ENCODE results near the gene CEP72.
"Not testable (repeated sequence)": the region's sequence is repeated elsewhere in the genome, so short reads cannot be mapped to it uniquely, and the experiment has no call there.

Gene CEP72

DNA sequence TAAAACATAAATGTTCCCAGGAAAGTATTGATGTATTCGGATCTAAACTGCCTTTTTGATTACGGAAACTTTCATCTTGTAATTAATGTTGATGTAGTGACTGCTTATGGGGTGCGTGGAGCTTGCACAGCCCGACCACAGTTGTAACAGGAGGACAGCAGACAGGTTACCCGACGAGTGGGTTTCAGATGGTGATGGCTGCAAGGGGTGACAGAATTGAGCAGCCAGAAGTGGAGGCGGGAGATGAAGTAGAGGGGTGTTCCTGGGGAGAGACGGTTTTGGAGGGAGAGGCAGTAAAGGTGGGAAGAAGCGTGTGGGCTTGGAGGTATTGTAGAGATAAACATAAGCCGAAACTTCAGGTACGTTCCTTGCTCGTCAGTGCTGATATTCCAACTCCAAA lies 5.8 kb downstream of the CEP72 start:
- DNase-seq (ENCODE audit: low spot score), result no peak

DNA sequence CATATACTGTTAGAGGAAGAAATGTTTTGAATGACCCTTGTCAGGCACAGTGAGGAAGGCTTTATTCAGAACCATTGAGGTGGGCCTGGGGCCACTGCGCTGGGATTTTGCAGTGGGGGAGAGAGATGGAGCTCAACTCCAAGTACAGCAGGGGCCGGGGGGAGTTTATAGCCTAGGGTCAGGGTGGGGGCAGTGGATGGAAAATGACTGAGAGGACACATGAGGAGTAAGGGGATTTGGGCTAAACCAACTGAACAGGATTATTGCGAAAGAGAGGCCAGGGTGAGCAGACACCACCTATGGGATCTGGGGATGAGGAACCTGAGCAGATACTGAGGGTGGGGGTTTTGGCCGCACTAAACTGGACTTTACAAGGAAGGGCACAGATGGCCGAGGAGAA lies 6.3 kb downstream of the CEP72 start:
- DNase-seq (ENCODE audit: low spot score), result no peak

DNA sequence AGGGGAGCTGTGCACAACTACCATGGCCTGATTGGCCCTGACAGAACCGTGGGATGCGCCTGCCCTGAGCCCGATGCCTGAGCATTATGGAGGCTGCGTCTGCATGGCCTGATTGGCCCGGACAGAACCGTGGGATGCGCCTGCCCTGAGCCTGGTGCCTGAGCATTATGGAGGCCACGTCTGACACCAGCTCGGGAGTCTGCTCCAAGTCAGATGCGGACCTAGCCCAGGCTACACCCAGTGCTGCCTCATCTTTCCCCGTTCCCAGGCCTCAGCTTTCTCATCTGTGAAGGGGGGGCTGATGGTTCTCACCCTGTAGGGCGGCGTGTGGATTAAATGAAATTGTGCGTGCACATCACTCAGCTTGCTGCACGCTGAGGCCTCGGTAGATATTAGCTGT lies 7.3 kb downstream of the CEP72 start:
- DNase-seq (ENCODE audit: low spot score), result no peak

DNA sequence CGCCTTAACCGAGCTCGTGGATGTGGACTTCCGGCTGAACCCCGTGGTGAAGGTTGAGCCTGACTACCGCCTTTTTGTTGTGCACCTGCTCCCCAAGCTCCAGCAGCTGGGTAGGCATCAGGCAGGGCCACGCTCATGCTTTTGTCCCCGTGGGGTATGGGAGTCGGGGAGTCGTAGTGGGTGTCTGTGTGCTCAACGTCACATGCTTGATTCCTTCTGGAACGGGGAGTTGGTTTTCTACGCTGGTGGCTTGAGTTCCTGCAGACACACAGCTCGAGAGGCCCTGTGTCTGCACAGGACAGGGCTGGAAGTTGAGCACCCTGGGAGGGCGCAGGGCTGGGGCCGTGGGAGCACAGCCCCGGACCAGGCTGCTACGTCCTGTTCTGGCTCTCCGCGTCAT lies 8.0 kb downstream of the CEP72 start:
- DNase-seq (ENCODE audit: low spot score), result no peak

DNA sequence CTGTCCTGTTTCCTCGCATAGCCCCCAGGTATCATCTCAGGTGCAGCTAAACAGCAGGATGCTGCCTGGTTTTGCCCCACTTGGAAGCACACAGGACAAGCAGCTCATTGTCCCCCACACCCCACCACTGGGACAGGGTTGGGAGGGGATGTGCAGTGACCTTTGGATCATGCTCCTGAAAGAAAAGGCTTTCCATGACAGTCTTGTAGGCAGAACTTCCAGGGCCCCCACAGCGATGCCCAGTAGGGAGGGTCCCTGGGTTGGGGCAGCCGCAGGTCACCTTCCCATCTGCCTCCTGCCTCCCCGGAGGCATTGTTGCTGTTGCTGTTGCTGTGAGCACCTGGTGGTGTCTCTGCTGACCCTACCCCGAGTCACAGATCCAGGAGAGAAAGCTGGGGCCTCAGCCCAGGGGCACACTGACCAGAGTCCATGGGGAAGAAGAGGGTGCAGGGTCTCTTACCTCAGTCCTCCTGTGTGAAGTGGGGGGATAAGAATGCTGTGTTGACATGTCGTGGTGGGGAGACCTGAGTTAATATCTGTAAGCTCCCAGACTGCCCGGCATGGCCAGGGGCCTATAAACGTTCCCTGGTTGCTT lies 8.5 kb downstream of the CEP72 start:
- DNase-seq (ENCODE audit: low spot score), result no peak

DNA sequence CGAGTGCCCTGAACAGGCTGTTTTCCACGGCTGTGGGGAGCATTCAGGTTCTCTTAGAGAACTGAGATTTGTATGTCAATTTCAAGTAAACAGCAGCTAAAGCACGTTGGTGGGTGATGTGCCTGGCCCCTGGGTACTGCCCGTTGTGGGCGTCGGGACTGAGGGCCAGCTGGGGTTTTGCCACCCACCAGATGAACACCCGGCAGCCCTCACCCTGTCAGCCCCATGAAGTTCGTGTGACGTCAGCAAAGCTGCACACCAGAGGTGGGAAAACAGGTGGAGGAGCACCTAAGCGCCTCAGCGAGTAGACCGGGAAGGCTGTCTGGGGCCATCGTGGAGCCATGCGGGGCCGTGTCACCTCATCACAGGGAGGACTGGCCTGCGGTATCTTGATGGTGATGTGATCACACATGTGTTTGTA lies 9.2 kb downstream of the CEP72 start:
- no peak for DNase-seq (ENCODE audit: low spot score)

DNA sequence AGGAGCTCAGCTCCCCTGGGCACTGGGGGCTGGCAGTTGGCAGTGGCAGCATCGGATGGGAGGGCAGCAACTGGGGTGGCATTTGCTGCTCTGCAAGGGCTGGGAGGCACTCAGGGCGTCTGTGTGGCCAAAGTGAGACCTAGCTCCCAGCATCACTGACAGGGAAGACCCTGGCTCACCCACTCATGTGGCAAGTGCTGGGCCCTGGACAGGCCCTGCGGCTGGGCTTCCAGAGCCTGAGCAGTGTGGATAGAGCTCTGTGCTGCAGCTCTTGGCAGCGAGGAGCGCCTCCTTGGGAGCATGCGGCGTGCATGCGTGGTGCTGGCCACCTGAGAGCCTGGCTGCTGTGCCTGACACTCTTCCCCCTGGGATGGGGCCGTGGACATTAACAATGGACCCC lies 10.2 kb downstream of the CEP72 start:
- DNase-seq (ENCODE audit: low spot score), result no peak

DNA sequence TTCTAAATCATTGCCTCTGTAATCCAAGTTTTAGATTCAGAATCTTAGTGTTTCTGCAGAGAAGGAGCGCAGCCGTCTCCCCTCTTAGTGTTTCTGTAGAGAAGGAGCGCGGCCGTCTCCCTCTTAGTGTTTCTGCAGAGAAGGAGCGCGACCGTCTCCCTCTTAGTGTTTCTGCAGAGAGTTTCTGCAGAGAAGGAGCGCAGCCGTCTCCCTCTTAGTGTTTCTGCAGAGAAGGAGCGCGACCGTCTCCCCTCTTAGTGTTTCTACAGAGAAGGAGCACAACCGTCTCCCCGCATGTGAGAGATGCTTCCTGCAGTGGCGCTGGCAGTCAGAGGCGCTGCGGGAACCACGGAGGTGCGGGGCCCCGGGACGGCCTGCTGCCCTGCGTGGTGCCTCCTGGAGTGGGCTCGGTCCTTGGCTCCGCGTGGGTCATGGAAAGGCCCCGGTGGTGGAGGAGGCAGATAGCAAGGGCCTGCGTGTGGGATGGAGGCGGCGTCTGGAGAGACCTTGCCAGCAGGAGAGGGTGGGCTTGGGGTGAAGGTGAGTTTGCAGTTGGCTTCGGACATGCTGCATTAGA lies 10.9 kb downstream of the CEP72 start:
- no peak for DNase-seq (ENCODE audit: low spot score)

DNA sequence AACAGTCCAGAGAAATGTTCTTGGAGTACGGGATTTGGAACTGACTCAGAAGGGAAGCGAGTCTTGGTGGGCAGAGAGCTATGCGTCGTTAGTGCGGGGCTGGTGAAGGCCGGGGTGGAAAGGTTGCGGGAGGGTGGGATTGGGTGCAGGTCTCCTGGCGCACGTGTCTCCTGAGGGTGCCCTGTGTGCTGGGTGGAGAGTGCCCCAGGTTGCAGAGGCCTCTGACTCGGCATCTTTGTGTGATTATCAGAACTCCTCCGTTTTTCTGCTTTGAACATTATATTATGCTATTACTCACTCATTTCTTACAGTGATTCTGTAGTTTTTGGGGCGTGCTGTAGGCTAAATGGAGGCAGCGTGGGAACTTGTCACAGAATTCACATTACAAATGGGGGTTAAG lies 11.4 kb downstream of the CEP72 start:
- DNase-seq (ENCODE audit: low spot score), result no peak

DNA sequence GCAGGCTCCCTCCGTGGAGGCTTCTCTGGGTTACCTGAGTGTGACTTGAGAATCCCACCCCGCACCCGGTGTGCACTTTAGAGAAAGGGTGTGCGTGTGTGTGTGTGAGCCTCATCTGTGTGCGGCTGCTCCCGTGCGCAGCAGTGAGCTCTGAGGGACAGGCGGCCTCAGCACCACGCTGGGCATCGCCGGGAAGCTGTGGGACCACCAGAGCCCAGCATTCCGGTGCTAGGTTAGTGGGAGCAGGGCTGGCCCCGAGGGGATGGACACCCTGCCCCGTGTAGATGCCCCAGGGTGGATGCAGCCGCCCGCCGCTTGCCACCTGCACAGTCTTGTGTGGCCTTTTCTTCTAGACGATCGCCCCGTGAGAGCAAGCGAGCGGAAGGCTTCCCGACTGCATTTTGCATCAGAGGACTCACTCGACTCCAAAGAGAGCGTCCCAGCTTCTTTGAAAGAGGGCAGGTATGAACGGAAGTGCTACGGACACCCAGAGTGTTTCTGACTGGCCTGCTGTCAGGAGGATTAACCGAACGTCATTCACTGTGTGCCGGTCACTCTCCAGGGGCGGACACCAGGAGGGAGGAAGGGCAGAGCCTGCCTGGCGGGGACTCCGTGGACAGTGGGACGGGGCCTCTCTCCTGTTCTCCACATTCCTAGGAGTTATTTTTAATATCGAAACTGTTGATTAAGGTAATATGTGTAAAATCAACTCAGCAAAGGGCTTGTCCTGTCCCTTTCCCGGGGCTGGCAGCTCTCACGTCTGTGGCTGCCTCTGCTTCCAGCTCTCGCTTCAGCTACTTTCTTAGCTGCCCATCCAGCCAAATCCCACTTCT lies 12.2 kb downstream of the CEP72 start:
- no peak for DNase-seq (ENCODE audit: low spot score)

DNA sequence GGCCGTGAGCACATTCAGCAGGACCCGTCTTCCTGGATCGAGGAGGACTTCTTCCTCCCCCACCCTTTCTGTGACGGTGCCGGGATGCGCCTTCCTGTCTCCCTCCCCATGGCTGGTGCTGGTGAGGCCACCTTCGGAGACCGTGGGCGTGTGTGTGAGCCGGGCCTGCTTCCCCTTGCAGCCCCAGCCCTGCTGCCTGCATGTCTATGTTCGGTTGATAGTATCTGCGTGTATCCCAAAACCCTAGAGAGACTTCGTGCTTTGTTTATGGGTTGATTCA lies 12.8 kb downstream of the CEP72 start:
- no peak for DNase-seq (ENCODE audit: low spot score)

DNA sequence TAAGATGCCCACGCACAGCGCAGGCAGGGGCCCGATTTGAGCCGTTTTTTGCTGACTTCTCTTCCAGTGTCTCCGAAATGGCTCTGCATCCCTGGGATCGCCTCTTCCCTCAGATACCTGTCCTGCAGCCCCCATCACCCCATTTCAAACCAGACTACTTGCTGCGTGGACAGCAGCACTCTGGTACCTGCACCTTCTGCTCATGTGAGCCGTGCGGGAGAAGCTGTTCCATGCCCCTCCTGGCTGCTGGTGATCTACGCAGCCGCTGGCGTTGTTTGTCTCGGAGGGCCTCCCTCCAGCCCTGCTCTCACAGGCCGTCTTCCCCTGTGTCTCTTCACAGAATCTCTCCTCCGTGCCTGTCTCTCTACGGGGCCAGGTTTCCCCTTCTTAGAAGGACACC lies 13.4 kb downstream of the CEP72 start:
- no peak for DNase-seq (ENCODE audit: low spot score)

DNA sequence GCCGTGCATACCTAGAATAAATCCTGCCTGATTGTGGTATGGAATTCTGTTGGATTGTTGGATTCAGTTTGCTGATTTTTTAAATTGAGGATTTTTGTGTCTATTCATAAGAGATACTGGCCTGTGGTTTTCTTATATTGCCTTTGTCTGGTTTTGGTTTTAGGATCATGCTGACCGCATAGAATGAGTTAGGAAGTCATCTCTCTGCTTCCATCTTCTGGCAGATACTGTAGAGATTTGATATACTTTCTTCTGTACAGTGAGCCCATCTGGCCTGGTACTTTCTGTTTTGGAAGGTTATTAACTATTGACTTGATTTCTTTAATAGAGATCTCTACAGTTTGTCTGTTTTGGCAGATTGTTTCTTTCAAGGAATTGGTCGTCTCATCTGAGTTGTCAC lies 14.7 kb downstream of the CEP72 start:
- DNase-seq (ENCODE audit: low spot score), result no peak

DNA sequence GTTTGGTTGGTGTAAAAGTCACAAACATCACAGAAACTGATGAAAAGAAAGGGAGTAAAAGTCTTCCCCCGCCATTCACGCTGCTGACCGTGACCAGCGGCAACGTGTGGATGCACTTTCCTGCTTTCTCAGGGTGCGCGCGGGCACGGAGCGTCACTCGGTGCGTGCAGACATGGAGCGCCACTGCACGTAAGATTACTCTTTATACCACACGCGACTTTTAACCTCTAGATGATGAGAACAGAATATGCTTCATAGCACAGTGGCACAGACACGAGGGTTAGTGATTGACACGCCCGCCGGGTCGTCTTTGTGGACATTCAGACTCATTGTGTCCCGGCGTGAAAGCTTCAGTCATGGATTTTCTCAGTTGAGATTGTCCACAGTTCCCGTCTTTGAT lies 15.7 kb downstream of the CEP72 start:
- DNase-seq (ENCODE audit: low spot score), result no peak

DNA sequence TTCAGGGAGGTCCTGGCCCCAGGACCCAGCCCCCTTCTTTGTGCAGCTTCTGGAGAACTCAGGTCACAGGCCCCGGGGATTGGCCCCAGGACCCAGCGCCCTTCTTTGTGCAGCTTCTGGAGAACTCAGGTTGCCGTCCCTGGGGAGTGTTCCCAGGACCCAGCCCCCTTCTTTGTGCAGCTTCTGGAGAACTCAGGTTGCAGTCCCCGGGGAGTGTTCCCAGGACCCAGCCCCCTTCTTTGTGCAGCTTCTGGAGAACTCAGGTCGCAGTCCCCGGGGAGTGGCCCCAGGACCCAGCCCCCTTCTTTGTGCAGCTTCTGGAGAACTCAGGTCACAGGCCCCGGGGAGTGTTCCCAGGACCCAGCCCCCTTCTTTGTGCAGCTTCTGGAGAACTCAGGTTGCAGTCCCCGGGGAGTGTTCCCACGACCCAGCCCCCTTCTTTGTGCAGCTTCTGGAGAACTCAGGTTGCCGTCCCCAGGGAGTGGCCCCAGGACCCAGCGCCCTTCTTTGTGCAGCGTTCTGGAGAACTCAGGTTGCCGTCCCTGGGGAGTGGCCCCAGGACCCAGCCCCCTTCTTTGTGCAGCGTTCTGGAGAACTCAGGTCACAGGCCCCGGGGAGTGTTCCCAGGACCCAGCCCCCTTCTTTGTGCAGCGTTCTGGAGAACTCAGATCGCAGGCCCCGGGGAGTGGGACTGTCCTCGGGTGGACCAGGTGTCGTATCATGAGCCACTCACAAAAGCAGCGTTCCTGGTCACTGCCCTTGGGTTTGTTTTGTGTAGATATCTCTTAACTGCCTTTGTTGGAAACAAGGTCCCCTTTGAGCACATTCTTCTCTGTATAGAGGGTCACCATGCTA lies 16.4 kb downstream of the CEP72 start:
- DNase-seq (ENCODE audit: low spot score), result not testable (repeated sequence)

DNA sequence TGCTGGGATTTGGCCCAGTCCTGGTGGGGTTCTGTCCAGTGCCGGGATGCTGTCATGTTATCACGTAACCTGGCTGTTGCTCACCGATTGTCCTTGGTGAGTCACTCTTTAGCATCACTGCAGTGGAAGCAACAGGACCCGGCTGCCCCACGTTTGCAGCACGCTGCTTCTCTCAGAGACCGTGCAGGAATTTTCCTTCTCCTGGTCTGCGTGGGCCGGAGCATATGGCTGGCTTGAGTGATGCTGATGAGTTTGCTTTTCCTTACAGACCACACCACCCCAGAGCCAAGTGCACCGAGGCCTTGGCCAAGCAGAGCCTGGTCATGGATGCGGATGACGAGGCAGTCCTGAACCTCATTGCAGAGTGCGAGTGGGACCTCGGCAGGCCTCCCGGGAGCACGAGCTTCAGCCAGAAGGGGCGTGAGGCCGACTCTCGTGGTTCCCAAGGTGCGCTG lies 21.4 kb downstream of the CEP72 start:
- DNase-seq (ENCODE audit: low spot score), result peak; percentile 43

DNA sequence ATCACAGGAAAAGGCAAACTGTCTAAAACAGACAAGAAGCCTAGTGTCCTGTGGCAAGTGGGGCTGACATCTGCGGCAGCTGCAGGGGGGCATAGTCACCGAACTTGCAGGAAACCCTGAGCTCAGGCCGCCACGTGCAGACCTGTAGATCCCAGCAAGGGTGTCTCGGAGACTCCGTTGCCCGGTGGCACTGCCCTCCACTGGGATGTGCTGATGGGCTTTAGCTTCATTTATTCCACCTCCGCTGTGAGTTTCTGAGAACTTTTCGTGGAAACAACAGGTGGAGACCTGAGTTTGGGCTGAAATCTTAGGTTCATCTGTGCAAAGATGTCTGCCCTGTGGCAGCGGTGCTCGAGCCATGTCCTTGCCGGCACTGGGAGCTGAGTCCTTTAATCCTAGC lies 22.1 kb downstream of the CEP72 start:
- DNase-seq (ENCODE audit: low spot score), result no peak

DNA sequence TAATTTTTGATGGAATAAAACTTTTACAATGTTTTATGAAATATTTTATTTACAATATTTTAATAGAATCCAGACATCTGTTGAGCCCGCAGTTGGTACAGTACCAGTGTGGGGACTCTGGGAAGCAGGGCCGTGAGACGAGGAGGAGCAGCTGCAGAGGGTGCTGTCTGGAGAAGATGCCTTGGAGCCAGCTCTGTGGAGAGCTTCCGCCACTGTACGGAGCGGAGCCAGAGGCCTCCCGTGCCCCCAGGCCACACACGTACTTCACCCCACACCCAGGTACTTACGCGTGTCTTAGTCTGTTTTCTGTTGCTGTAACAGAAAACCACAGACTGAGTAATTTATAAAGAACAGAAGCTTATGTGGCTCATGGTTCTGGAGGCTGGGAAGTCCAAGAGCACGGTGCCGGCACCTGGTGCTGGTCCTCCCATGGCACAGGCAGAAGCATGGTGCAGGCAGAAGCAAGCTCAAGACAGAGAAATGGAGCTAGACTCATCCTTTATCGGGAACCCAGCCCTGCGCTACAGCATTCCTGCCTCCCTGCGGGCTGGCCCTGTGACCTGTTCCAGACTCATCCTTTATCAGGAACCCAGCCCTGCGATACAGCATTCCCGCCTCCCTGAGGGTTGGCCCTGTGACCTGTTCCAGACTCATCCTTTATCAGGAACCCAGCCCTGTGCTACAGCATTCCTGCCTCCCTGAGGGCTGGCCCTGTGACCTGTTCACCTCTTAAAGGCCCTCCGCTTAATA lies 23.3 kb downstream of the CEP72 start:
- no peak for DNase-seq (ENCODE audit: low spot score)

DNA sequence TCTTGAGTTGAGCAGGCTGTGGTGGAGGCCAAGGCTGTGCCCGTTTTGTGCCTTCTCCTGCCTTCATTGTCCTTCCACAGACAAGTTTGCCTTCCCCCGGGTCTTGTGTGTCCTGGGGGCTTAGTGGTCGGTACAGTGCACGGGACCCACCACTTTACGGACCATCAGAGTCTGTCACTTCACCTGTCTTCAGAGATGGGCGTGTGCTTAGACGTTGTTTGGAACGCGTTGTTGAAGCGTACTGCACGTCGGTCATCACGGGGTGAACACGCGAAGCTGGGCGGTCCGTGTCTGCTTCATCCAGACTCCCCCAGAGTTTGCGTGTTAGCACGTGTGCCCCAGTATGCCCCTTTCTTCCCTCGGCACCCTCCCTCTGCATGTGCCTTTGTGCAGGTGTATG lies 24.8 kb downstream of the CEP72 start:
- no peak for DNase-seq (ENCODE audit: low spot score)

DNA sequence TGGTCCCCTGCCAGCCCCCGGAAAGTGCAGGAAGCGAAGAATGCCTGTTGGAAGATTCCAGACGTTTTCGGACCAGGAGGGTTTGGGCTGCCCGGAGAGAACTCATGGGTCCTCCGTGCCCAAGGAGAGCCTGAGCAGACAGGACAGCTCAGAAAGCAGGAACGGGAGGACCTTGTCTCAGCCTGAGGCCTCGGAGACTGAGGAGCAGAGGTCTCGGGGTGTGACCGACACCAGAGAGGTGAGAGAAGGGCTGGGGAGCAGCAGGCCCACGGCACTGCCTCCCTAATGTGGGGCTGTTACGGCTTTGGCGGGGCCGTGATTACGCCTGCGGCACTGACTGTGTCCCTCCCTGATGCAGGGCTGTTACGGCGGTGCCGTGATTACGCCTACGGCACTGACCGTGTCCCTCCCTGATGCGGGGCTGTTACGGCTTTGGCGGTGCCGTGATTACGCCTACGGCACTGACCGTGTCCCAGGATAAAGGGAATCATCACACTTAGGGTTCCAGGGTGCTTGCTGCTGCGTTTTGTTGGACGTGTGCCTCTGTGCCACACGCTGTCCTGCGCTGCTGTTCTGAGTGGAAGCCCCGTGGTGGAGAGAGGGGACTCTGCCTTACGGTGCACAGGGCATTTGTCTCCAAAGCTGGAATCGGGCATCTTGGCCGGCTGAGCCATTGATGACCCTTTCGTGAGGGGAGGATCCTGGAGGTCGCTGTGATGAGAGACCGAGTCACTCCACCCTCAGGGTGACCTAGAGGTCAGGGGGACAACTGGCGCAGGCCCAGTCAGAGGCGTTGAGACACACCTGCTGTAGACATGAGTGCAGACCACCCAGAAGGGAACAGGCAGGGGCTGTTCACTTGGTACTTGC lies 25.7 kb downstream of the CEP72 start:
- no peak for DNase-seq (ENCODE audit: low spot score)
